ENCODE measurements around the gene DLK2.

GRCh38 chr6:43493833-43494232, 38.5 kb upstream of the DLK2 start:
- no peak for TF ChIP-seq CTCF (IDR thresholded peaks at IDR 0.05 in 2 of 3, conservative IDR thresholded peaks at IDR 0.05 in 1 of 3; ENCODE audit: borderline replicate concordance in 1 of 3, insufficient read depth in 1 of 3, low read depth in 2 of 3, low read length in 2 of 3)
- no peak for TF ChIP-seq POLR2AphosphoS5 (IDR thresholded peaks at IDR 0.05; ENCODE audit: low read depth, low read length)
- TF ChIP-seq CBX3 (IDR thresholded peaks at IDR 0.05; ENCODE audit: low read depth) = no peak
- no peak for TF ChIP-seq REST (IDR thresholded peaks at IDR 0.05; ENCODE audit: low read depth)
- no peak for TF ChIP-seq EZH2 (IDR thresholded peaks at IDR 0.05)
- TF ChIP-seq POLR2A (IDR thresholded peaks at IDR 0.05; ENCODE audit: borderline replicate concordance, extremely low read depth, insufficient read depth, insufficient read length) = no peak
- no peak for TF ChIP-seq SP1 (IDR thresholded peaks at IDR 0.05; ENCODE audit: low read depth)
- no peak for TF ChIP-seq RAD21 (IDR thresholded peaks at IDR 0.05; ENCODE audit: low read depth)
- TF ChIP-seq TCF7L2 (IDR thresholded peaks at IDR 0.05; ENCODE audit: borderline replicate concordance, extremely low read depth, insufficient read depth, insufficient read length) = no peak
- TF ChIP-seq ZBTB33 (IDR thresholded peaks at IDR 0.05; ENCODE audit: extremely low read depth, insufficient replicate concordance, low read length) = no peak

All from HCT116 (cell line).